Vagina (tissue), 2 donors: Measurements from ENCODE around the gene DMD.

ENCODE experiments used
- POLR2A ChIP-seq, 2 donors: fragments of 450-650 bp; IDR thresholded peaks; one replicate each; pipeline ENCODE4 v1.6.1; 2017; ENCODE audit warnings: antibody characterized with exemption in 2 of 2, mild to moderate bottlenecking in 2 of 2, moderate library complexity in 2 of 2
- POLR2AphosphoS5 ChIP-seq, 2 donors: sonication (generic); formaldehyde crosslinking; IDR thresholded peaks; one replicate each; pipeline ENCODE4 v1.9.0; 2017; ENCODE audit warnings: antibody characterized with exemption in 2 of 2, mild to moderate bottlenecking in 2 of 2, low read depth in 1 of 2; ENCODE audit not compliant: insufficient read depth in 1 of 2
- TF ChIP-seq, protein P1 (sequence below), 3 experiments: fragments of 450-650 bp in 2 of 3; fragments of 200-600 bp in 1 of 3; sonication (generic) in 1 of 3; IDR thresholded peaks; one replicate each; pipeline ENCODE4 v1.5.1; 2017 to 2019; ENCODE audit warnings: antibody characterized with exemption in 3 of 3, mild to moderate bottlenecking in 2 of 3, moderate library complexity in 2 of 3

DNA sequence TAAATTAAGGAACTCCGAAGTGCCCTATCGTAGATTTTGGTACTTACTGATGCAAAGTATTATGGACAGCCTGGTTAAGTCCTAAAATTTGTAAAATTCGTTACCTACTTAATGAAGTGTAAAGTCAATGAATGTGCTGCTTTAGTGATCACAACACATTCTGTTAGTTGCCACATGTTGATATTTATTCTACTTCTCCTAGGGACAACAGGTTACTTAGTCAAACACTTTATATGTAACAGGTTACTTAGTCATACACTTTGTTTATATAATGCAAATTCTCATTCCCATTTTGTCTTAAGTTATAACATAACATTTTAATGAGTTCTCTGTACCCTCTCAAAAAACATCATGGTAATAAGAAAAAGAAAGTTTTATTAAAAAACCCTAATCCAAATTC is 1496.6 kb downstream of the DMD start:
- TF ChIP-seq, protein P1, sequence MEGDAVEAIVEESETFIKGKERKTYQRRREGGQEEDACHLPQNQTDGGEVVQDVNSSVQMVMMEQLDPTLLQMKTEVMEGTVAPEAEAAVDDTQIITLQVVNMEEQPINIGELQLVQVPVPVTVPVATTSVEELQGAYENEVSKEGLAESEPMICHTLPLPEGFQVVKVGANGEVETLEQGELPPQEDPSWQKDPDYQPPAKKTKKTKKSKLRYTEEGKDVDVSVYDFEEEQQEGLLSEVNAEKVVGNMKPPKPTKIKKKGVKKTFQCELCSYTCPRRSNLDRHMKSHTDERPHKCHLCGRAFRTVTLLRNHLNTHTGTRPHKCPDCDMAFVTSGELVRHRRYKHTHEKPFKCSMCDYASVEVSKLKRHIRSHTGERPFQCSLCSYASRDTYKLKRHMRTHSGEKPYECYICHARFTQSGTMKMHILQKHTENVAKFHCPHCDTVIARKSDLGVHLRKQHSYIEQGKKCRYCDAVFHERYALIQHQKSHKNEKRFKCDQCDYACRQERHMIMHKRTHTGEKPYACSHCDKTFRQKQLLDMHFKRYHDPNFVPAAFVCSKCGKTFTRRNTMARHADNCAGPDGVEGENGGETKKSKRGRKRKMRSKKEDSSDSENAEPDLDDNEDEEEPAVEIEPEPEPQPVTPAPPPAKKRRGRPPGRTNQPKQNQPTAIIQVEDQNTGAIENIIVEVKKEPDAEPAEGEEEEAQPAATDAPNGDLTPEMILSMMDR (IDR thresholded peaks at IDR 0.05), result no peak
- TF ChIP-seq POLR2A (IDR thresholded peaks at IDR 0.05) (no peak), POLR2AphosphoS5 (IDR thresholded peaks at IDR 0.05; ENCODE audit: insufficient read depth in 1 of 2, low read depth in 1 of 2) (no peak)
